Putamen (tissue), 1 donor: ENCODE measurements around the gene MAN1B1.
A peak's percentile ranks its signal among the peaks of the same experiment; 100 is the strongest.
"Not testable (repeated sequence)": the region's sequence is repeated elsewhere in the genome, so short reads cannot be mapped to it uniquely, and the experiment has no call there.

ENCODE experiments used
- DNase-seq: peaks from one replicate; pipeline ENCODE4 v3.0.0-alpha.2; 2016; ENCODE audit warnings: low spot score

MAN1B1 gene

DNA sequence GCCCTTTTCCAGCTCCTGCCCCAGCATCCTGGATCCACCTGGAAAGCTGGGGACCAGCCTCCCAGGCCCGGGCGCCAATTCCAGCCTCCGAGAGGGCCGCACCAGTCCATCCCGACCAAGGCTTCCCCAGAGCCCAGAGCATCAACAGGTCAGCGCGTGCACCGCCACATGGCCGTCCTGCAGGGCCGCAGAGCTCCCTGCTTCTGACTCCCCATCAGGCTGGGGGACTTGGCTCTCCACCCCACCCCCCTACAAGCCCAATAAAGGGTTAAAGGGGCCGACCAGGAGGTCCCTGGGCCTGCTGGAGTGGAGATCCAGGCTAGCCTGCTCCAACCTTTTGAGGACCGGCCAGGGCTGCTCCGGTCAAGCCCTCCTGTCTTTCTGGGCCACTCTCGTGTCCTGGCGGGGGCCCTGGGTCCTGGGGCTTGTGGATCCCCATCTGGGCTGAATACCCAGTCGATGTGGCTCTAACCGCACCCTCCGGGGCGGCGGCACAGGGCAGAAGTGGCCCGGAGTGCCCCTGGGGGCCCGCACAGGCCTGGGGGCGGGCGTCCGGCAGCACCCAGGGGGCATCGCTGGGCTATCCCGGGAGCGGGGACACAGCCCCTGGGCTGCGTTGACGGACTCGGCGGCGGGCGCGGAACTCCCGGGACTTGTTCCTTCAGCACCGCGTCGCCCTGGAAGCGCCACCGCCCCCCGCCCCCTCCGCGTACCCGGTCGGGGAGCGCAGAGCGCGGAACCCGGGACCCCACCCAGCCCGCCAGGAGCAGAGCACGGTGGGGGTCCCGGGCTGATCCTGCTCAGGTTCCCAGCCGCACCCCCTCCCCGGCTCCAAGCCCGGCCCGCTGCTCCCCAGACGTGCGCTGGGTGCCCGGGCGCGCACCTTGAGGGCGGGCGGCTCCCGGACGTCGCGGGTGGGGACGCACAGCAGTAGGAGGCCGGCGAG is 33.5 kb upstream of the MAN1B1 start:
- DNase-seq: no peak

GRCh38 chr9:137053944-137054931 is 32.5 kb upstream of the MAN1B1 start, which contains the start of gene ENTPD2:
Gene ENTPD2, minus strand, starts transcription at chr9:137054061. Its CDS starts 64 bp downstream, at chr9:137053997.
- DNase-seq: no peak

GRCh38 chr9:137054932-137055384 is 31.8 kb upstream of the MAN1B1 start:
- DNase-seq: no peak

GRCh38 chr9:137055385-137056364 is 31.1 kb upstream of the MAN1B1 start:
- DNase-seq: peak; percentile 96

DNA sequence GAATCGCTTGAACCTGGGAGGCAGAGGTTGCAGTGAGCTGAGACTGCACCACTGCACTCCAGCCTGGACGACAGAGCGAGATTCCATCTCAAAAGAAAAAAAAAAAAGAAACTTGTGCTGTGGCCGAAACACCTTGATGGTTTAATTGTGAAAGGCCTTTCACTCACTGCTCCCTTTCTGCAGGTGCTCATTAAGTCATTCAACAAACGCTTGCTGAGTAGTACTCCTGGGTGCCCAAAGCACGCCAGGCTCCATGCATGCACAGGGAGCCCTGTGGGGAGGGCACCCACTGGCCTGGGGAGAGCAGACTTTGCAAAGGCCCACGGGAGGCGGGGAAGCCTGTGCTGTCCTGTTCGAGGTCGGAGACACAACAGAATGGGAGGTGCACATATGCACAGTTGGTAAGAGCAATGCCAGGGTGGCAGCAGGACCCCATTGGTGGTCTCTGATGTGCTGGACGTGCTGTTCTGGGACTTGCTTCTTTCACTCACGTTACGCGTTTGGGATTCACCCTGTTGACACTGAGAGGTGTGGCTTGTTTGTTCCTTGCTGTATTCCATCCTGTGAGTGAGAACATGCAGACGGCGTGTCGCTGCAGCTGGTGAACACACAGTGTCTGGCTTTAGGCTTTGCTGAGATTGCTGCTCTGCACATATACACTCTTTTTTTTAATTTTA is 29.9 kb upstream of the MAN1B1 start:
- no peak for DNase-seq

DNA sequence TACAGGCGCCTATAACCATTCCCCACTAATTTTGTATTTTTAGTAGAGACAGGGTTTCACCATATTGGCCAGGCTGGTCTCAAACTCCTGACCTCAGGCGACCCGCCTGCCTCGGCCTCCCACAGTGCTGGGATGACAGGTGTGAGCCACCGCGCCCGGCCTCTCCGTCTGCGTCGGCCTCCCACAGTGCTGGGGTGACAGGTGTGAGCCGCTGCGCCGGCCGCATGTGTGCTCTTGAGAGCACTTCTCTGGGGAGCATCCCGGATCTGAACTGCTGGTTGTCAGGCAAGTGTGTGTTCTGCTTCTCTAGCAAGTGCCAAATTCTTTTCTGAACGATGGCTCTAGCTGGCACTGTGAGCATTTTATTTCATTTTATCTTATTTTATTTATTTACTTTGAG is 29.2 kb upstream of the MAN1B1 start:
- no peak for DNase-seq

GRCh38 chr9:137058521-137059234 is 28.1 kb upstream of the MAN1B1 start:
- DNase-seq: no peak

GRCh38 chr9:137062384-137062783 is 24.4 kb upstream of the MAN1B1 start:
- DNase-seq: no peak

DNA sequence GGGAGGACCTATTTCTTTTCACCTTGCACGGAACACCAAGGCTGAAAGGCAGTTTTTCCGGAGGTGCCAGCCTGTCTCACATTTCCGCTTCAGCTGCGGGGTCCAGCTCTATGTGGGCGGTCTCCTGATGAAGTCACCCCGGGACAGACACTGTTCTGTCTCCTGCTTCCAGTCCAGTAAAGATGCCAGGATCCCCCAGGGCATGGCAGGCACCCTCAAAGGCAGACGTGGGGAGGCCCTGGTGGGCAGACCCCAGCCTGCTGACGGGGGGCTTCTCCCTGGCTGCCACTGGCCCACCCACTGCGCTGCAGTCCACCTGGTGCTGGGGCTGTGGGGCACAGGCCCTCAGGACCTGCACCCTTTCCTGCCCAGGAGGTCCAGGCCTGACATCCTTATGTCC is 24.0 kb upstream of the MAN1B1 start:
- not testable (repeated sequence) for DNase-seq

GRCh38 chr9:137063311-137064026 is 23.3 kb upstream of the MAN1B1 start:
- DNase-seq: no peak

- no peak for DNase-seq
Measured at GRCh38 chr9:137064027-137064879, 22.5 kb upstream of the MAN1B1 start.

- no peak for DNase-seq
Measured at GRCh38 chr9:137064880-137065164, 22.0 kb upstream of the MAN1B1 start.

DNA sequence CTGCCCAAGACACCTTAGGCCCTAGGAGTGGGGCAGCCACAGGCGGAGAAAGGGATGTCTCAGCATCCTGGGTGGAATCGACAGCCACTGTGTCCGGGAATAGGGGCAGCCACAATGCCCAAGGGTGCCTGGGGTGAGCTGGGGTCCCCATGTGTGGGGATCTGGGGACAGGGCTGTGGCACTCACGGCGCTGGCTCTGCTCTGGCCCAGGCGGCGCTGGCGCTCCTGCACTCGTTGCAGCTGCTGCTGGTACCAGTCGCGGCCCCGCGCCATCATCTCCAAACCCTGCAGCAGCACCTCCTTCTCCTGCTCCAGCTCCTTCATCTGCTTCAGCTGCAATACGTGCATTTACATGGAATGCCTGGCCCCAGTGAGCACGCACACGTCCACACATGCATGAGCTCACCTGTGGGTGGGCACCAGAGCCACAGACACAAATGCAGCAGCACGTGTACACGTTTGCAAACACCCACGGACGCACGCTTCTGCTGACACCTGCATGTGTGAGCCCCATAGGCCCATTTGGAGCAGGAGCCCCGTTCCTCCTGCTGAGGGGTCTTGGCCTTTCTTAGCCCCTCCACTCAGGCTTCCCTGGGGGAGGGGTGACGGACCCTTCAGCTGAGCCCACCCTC is 21.3 kb upstream of the MAN1B1 start:
- DNase-seq: no peak

- no peak for DNase-seq
Measured at GRCh38 chr9:137066096-137066861, 20.5 kb upstream of the MAN1B1 start.

GRCh38 chr9:137067860-137068538 is 18.8 kb upstream of the MAN1B1 start:
- peak; percentile 77 for DNase-seq
